ENCODE measurements around the gene PTGDR.

PTGDR gene

DNA sequence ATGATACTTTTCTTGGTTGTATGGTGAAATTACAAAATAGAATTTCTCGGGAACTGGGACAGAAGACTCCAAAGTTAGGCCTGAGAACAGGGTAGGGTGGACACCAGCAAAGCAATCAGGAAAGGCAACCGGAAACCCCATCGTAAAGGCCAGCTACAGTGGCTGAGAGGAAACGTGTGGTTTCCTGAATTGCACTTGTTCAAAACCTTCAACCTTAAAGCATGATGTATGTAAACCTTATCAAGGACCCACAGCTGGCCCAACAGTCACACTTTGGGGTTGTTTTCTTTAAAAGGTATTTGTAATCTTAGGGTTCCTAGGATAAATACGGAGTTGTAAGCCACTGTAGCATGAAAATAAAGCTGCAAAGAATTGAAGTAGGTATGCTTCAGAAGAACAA lies 2.2 kb upstream of the PTGDR start:
- Histone ChIP-seq H3K9ac (ENCODE audit: low read depth, low read length) (no peak overlapping the region), H3K27me3 (ENCODE audit: control insufficient read depth, insufficient read depth, low read length) (peaks cover 60% of the 10 kb centered on the region), H3K4me1 (ENCODE audit: control insufficient read depth, insufficient read depth, low read length) (no peaks in the 10 kb centered on the region; the same call in 1 of the 2 replicates), H3K9me3 (ENCODE audit: control insufficient read depth, insufficient read depth, low read length) (no peaks in the 10 kb centered on the region), H3K36me3 (ENCODE audit: control insufficient read depth, insufficient read depth, low read length) (no peaks in the 10 kb centered on the region), H3K4me3 (ENCODE audit: low read depth, low read length) (no peak overlapping the region), H3K27ac (ENCODE audit: low read depth, low read length) (no peak overlapping the region)

- Histone ChIP-seq H3K4me3 (ENCODE audit: low read depth, low read length) (no peak overlapping the region), H3K9ac (ENCODE audit: low read depth, low read length) (no peak overlapping the region), H3K9me3 (ENCODE audit: control insufficient read depth, insufficient read depth, low read length) (no peaks in the 10 kb centered on the region), H3K4me1 (ENCODE audit: control insufficient read depth, insufficient read depth, low read length) (no peaks in the 10 kb centered on the region; the same call in 1 of the 2 replicates), H3K36me3 (ENCODE audit: control insufficient read depth, insufficient read depth, low read length) (no peaks in the 10 kb centered on the region), H3K27ac (ENCODE audit: low read depth, low read length) (no peak overlapping the region), H3K27me3 (ENCODE audit: control insufficient read depth, insufficient read depth, low read length) (peaks cover 67% of the 10 kb centered on the region)
Measured at GRCh38 chr14:52266179-52266578, 1.3 kb upstream of the PTGDR start.

DNA sequence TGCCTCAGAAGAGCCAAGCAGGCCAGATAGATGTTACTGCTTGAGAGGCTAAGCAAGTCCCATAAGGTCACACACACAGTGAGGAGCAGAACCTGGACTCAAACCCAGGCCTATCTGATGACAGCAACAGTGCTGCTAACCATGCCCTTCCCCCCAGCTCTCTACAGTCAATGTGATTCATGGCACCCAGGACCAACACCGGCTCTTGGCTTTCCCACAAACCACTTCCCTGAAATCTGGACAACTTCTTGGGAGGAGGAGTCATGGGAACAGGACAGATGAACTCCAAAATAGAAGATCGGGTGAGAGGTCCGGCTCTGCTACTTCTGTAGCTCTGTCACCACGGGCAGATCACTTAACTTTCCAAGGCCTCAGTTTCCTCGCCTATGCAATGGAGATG lies 716 bp upstream of the PTGDR start:
- no peak overlapping the region for H3K27ac ChIP-seq (ENCODE audit: low read depth, low read length)
- H3K9ac ChIP-seq (ENCODE audit: low read depth, low read length): no peak overlapping the region
- H3K36me3 ChIP-seq (ENCODE audit: control insufficient read depth, insufficient read depth, low read length): no peaks in the 10 kb centered on the region
- H3K27me3 ChIP-seq (ENCODE audit: control insufficient read depth, insufficient read depth, low read length): peaks cover 67% of the 10 kb centered on the region
- H3K4me1 ChIP-seq (ENCODE audit: control insufficient read depth, insufficient read depth, low read length): no peaks in the 10 kb centered on the region; the same call in 1 of the 2 replicates
- no peak overlapping the region for H3K4me3 ChIP-seq (ENCODE audit: low read depth, low read length)
- H3K9me3 ChIP-seq (ENCODE audit: control insufficient read depth, insufficient read depth, low read length): no peaks in the 10 kb centered on the region

DNA sequence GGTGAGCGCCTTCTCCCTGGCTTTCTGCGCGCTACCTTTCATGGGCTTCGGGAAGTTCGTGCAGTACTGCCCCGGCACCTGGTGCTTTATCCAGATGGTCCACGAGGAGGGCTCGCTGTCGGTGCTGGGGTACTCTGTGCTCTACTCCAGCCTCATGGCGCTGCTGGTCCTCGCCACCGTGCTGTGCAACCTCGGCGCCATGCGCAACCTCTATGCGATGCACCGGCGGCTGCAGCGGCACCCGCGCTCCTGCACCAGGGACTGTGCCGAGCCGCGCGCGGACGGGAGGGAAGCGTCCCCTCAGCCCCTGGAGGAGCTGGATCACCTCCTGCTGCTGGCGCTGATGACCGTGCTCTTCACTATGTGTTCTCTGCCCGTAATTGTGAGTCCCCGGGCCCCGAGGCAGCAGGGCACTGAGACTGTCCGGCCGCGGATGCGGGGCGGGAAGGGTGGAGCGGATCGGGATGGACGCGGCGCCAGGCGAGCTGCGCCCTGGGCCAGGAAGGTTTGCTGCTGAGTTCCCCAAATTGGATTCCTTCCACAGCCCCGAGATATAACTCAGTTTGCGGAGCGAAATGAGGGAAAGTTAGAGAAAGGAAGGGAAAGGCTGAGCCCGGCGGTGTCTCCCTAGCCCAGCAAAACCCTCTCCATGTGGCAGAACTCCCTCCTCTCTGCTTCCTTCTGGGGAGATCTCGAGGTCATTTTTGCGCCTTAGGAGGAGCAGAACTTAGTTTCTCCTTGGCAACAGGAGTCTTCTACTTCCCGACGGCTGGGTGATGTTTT lies 972 bp downstream of the PTGDR start:
- H3K27ac ChIP-seq (ENCODE audit: low read depth, low read length): no peak overlapping the region
- no peaks in the 10 kb centered on the region; the same call in 1 of the 2 replicates for H3K4me1 ChIP-seq (ENCODE audit: control insufficient read depth, insufficient read depth, low read length)
- H3K4me3 ChIP-seq (ENCODE audit: low read depth, low read length): peak overlapping the region; percentile 61
- no peak overlapping the region for H3K9ac ChIP-seq (ENCODE audit: low read depth, low read length)
- H3K9me3 ChIP-seq (ENCODE audit: control insufficient read depth, insufficient read depth, low read length): no peaks in the 10 kb centered on the region
- peaks cover 67% of the 10 kb centered on the region for H3K27me3 ChIP-seq (ENCODE audit: control insufficient read depth, insufficient read depth, low read length)
- H3K36me3 ChIP-seq (ENCODE audit: control insufficient read depth, insufficient read depth, low read length): no peaks in the 10 kb centered on the region

DNA sequence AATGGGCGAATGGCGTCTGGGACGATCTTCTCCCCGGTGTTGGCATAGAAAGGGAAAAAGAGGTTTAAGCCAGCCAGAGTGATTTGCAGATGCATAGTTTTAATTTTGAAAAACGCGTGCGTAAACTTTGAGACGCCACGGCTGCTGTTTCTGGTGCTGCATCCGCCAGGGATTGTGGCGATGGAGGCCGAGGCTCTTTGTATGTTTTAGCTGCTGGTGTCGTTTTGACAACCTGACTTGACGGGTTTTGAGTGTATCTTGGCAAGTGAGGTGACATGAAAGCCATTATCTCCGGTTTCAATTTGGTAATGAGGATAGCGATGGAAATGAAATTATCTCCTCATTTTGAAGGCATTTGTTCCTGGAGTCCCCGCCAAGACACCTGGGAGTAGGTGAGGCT lies 1.6 kb downstream of the PTGDR start:
- no peaks in the 10 kb centered on the region for H3K36me3 ChIP-seq (ENCODE audit: control insufficient read depth, insufficient read depth, low read length)
- peaks cover 62% of the 10 kb centered on the region for H3K27me3 ChIP-seq (ENCODE audit: control insufficient read depth, insufficient read depth, low read length)
- peak overlapping the region; percentile 61 for H3K4me3 ChIP-seq (ENCODE audit: low read depth, low read length)
- no peaks in the 10 kb centered on the region for H3K9me3 ChIP-seq (ENCODE audit: control insufficient read depth, insufficient read depth, low read length)
- H3K4me1 ChIP-seq (ENCODE audit: control insufficient read depth, insufficient read depth, low read length): no peaks in the 10 kb centered on the region; the same call in 1 of the 2 replicates
- no peak overlapping the region for H3K9ac ChIP-seq (ENCODE audit: low read depth, low read length)
- no peak overlapping the region for H3K27ac ChIP-seq (ENCODE audit: low read depth, low read length)

DNA sequence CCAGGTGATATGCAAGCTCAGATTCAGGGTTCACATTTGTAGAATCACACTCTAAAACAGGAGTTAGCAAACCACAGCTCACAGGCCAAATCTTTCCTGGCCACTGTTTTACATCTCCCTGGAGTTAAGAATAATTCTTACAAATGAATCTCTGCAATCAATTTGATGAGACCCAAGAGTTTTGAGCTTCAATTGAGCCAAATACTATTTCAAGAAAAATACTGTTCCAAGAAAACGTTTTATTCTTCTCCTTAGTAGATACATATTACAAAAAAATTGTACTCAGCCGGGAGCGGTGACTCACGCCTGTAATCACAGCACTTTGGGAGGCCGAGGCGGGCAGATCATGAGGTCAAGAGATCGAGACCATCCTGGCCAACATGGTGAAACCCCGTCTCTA lies 2.5 kb downstream of the PTGDR start:
- H3K9me3 ChIP-seq (ENCODE audit: control insufficient read depth, insufficient read depth, low read length): no peaks in the 10 kb centered on the region
- no peaks in the 10 kb centered on the region for H3K36me3 ChIP-seq (ENCODE audit: control insufficient read depth, insufficient read depth, low read length)
- H3K4me1 ChIP-seq (ENCODE audit: control insufficient read depth, insufficient read depth, low read length): no peaks in the 10 kb centered on the region; the same call in 1 of the 2 replicates
- H3K27ac ChIP-seq (ENCODE audit: low read depth, low read length): no peak overlapping the region
- no peak overlapping the region for H3K4me3 ChIP-seq (ENCODE audit: low read depth, low read length)
- H3K9ac ChIP-seq (ENCODE audit: low read depth, low read length): no peak overlapping the region
- peaks cover 58% of the 10 kb centered on the region for H3K27me3 ChIP-seq (ENCODE audit: control insufficient read depth, insufficient read depth, low read length)

GRCh38 chr14:52271538-52271937 lies 4.0 kb downstream of the PTGDR start:
- H3K27ac ChIP-seq (ENCODE audit: low read depth, low read length): no peak overlapping the region
- no peak overlapping the region for H3K9ac ChIP-seq (ENCODE audit: low read depth, low read length)

GRCh38 chr14:52272375-52272774 lies 4.9 kb downstream of the PTGDR start:
- H3K4me1 ChIP-seq (ENCODE audit: control insufficient read depth, insufficient read depth, low read length): peaks cover 4% of the 10 kb centered on the region
- no peaks in the 10 kb centered on the region for H3K9me3 ChIP-seq (ENCODE audit: control insufficient read depth, insufficient read depth, low read length)
- no peaks in the 10 kb centered on the region for H3K36me3 ChIP-seq (ENCODE audit: control insufficient read depth, insufficient read depth, low read length)
- no peak overlapping the region for H3K4me3 ChIP-seq (ENCODE audit: low read depth, low read length)
- peaks cover 34% of the 10 kb centered on the region for H3K27me3 ChIP-seq (ENCODE audit: control insufficient read depth, insufficient read depth, low read length)
- H3K27ac ChIP-seq (ENCODE audit: low read depth, low read length): no peak overlapping the region
- no peak overlapping the region for H3K9ac ChIP-seq (ENCODE audit: low read depth, low read length)

More at GRCh38 chr14:52271538-52271937, 4.0 kb downstream of the PTGDR start:
- H3K4me3 ChIP-seq (ENCODE audit: low read depth, low read length): no peak overlapping the region
- peaks cover 43% of the 10 kb centered on the region for H3K27me3 ChIP-seq (ENCODE audit: control insufficient read depth, insufficient read depth, low read length)
- no peaks in the 10 kb centered on the region for H3K9me3 ChIP-seq (ENCODE audit: control insufficient read depth, insufficient read depth, low read length)
- peaks cover 4% of the 10 kb centered on the region for H3K4me1 ChIP-seq (ENCODE audit: control insufficient read depth, insufficient read depth, low read length)
- no peaks in the 10 kb centered on the region for H3K36me3 ChIP-seq (ENCODE audit: control insufficient read depth, insufficient read depth, low read length)

DNA sequence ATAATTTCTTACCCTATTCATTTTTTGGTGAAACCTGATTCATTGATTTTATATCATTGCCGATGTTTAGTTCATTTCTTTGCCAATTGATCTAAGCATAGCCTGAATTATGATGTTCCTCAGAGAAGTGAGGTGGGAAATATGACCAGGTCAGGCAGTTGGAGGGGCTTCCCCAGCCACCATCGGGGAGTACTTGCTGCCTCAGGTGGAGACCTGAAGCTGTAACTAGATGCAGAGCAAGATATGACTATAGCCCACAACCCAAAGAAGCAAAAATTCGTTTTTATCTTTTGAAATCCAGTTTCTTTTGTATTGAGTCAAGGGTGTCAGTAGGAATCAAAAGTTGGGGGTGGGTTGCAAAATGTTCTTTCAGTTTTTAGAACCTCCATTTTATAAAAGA lies 7.9 kb downstream of the PTGDR start:
- no peaks in the 10 kb centered on the region for H3K9me3 ChIP-seq (ENCODE audit: control insufficient read depth, insufficient read depth, low read length)
- peaks cover 7% of the 10 kb centered on the region; the same call in 1 of the 2 replicates for H3K27me3 ChIP-seq (ENCODE audit: control insufficient read depth, insufficient read depth, low read length)
- H3K36me3 ChIP-seq (ENCODE audit: control insufficient read depth, insufficient read depth, low read length): no peaks in the 10 kb centered on the region
- no peak overlapping the region for H3K4me3 ChIP-seq (ENCODE audit: low read depth, low read length)
- H3K4me1 ChIP-seq (ENCODE audit: control insufficient read depth, insufficient read depth, low read length): peaks cover 9% of the 10 kb centered on the region; the same call in 1 of the 2 replicates
- H3K27ac ChIP-seq (ENCODE audit: low read depth, low read length): no peak overlapping the region
- no peak overlapping the region for H3K9ac ChIP-seq (ENCODE audit: low read depth, low read length)

DNA sequence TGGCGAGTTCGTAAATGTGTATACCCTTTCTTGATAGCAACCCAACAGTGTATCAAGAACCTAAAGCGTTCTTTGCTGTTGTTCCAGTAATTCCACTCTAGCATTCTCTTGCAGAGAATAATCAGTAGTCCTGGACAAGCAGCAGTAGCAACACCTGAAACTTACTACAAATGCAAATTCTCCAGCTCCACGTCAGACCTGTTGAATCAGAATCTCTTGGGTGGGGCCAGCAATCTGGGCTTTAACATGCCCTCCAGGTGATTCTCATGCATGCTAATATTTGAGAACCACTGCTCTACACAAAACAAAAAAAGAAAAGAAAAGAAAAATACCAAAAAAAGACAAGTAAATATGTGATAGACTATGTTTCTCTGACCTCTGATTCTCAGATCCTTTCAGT lies 10.1 kb downstream of the PTGDR start:
- H3K27ac ChIP-seq (ENCODE audit: low read depth, low read length): no peak overlapping the region
- H3K4me3 ChIP-seq (ENCODE audit: low read depth, low read length): no peak overlapping the region

GRCh38 chr14:52279408-52279807 lies 11.9 kb downstream of the PTGDR start:
- peaks cover 9% of the 10 kb centered on the region; the same call in 1 of the 2 replicates for H3K4me1 ChIP-seq (ENCODE audit: control insufficient read depth, insufficient read depth, low read length)
- no peak overlapping the region for H3K27ac ChIP-seq (ENCODE audit: low read depth, low read length)
- no peak overlapping the region for H3K4me3 ChIP-seq (ENCODE audit: low read depth, low read length)
- no peaks in the 10 kb centered on the region for H3K36me3 ChIP-seq (ENCODE audit: control insufficient read depth, insufficient read depth, low read length)
- H3K27me3 ChIP-seq (ENCODE audit: control insufficient read depth, insufficient read depth, low read length): no peaks in the 10 kb centered on the region
- H3K9me3 ChIP-seq (ENCODE audit: control insufficient read depth, insufficient read depth, low read length): no peaks in the 10 kb centered on the region
- H3K9ac ChIP-seq (ENCODE audit: low read depth, low read length): no peak overlapping the region

More for the DNA sequence above, 10.1 kb downstream of the PTGDR start:
- no peaks in the 10 kb centered on the region for H3K27me3 ChIP-seq (ENCODE audit: control insufficient read depth, insufficient read depth, low read length)
- H3K9me3 ChIP-seq (ENCODE audit: control insufficient read depth, insufficient read depth, low read length): no peaks in the 10 kb centered on the region
- no peaks in the 10 kb centered on the region for H3K36me3 ChIP-seq (ENCODE audit: control insufficient read depth, insufficient read depth, low read length)
- no peak overlapping the region for H3K9ac ChIP-seq (ENCODE audit: low read depth, low read length)
- peaks cover 9% of the 10 kb centered on the region; the same call in 1 of the 2 replicates for H3K4me1 ChIP-seq (ENCODE audit: control insufficient read depth, insufficient read depth, low read length)
